Gastrocnemius medialis (tissue), 4 donors: ENCODE results near the gene EID2.

ENCODE experiments used
- CTCF ChIP-seq, 5 experiments: fragments of 450-650 bp in 3 of 5; fragments of 200-600 bp in 2 of 5; sonication (generic) in 2 of 5; IDR thresholded peaks in 4 of 5; conservative IDR thresholded peaks in 1 of 5; 1 replicate in 4 of 5; 2 replicates in 1 of 5; pipeline ENCODE4 v1.5.1; 2016 to 2019; ENCODE audit warnings: antibody characterized with exemption in 5 of 5, mild to moderate bottlenecking in 3 of 5, moderate library complexity in 3 of 5
- POLR2A ChIP-seq, 2 donors: fragments of 450-650 bp; IDR thresholded peaks; one replicate each; pipeline ENCODE4 v1.6.1; 2017; ENCODE audit warnings: antibody characterized with exemption in 2 of 2, mild to moderate bottlenecking in 2 of 2, moderate library complexity in 2 of 2

- TF ChIP-seq POLR2A (IDR thresholded peaks at IDR 0.05) (no peak), CTCF (IDR thresholded peaks at IDR 0.05 in 4 of 5, conservative IDR thresholded peaks at IDR 0.05 in 1 of 5) (no peak)
Measured at GRCh38 chr19:39520541-39521484, 19.1 kb downstream of the EID2 start.
